ENCODE data around the gene CDC20.

The CDC20 gene

GRCh38 chr1:43354471-43354870, 4.3 kb upstream of the CDC20 start:
- no peak overlapping the region for H3K4me3 ChIP-seq (replicated peaks in 1 of 2; ENCODE audit: low read depth in 2 of 2, low read length in 2 of 2)
- TF ChIP-seq CTCF (IDR thresholded peaks at IDR 0.05; ENCODE audit: low read depth, low read length): no peak
- peak in 1 of 2 donors; percentile 45 for DNase-seq (ENCODE audit: low read depth in 2 of 2)

GRCh38 chr1:43354936-43355335, 3.8 kb upstream of the CDC20 start:
- peak in 1 of 2 donors; percentile 49 for DNase-seq (ENCODE audit: low read depth in 2 of 2)
- TF ChIP-seq CTCF (IDR thresholded peaks at IDR 0.05; ENCODE audit: low read depth, low read length): no peak
- H3K4me3 ChIP-seq (replicated peaks in 1 of 2; ENCODE audit: low read depth in 2 of 2, low read length in 2 of 2): no peak overlapping the region

GRCh38 chr1:43357251-43357650, 1.5 kb upstream of the CDC20 start:
- DNase-seq (ENCODE audit: low read depth in 2 of 2): no peak
- no peak for TF ChIP-seq CTCF (IDR thresholded peaks at IDR 0.05; ENCODE audit: low read depth, low read length)
- H3K4me3 ChIP-seq (replicated peaks in 1 of 2; ENCODE audit: low read depth in 2 of 2, low read length in 2 of 2): no peak overlapping the region

GRCh38 chr1:43358121-43358745, 548 bp upstream of the CDC20 start:
- DNase-seq (ENCODE audit: low read depth in 2 of 2): peak in 1 of 2 donors; percentile 36
- TF ChIP-seq CTCF (IDR thresholded peaks at IDR 0.05; ENCODE audit: low read depth, low read length): peak; percentile 26

GRCh38 chr1:43359696-43360095, 915 bp downstream of the CDC20 start:
- no peak for TF ChIP-seq CTCF (IDR thresholded peaks at IDR 0.05; ENCODE audit: low read depth, low read length)
- no peak for DNase-seq (ENCODE audit: low read depth in 2 of 2)
- H3K4me3 ChIP-seq (replicated peaks in 1 of 2; ENCODE audit: low read depth in 2 of 2, low read length in 2 of 2): peak overlapping the region; percentile 69 to 76

More at GRCh38 chr1:43358121-43358745, 548 bp upstream of the CDC20 start:
- H3K4me3 ChIP-seq (replicated peaks in 1 of 2; ENCODE audit: low read depth in 2 of 2, low read length in 2 of 2): peak overlapping the region; percentile 66 to 69

- no peak for DNase-seq (ENCODE audit: low read depth in 2 of 2)
- H3K4me3 ChIP-seq (replicated peaks in 1 of 2; ENCODE audit: low read depth in 2 of 2, low read length in 2 of 2): peak overlapping the region in 1 of 2 donors; percentile 76
- no peak for TF ChIP-seq CTCF (IDR thresholded peaks at IDR 0.05; ENCODE audit: low read depth, low read length)
Measured at GRCh38 chr1:43360616-43361015, 1.8 kb downstream of the CDC20 start.
